Vagina (tissue), 2 donors: Measurements from ENCODE around the gene S100Z.

Experiments
- CTCF ChIP-seq, 3 experiments: fragments of 450-650 bp in 2 of 3; fragments of 200-600 bp in 1 of 3; sonication (generic) in 1 of 3; IDR thresholded peaks; one replicate each; pipeline ENCODE4 v1.5.1; 2017 to 2019; ENCODE audit warnings: antibody characterized with exemption in 3 of 3, mild to moderate bottlenecking in 2 of 3, moderate library complexity in 2 of 3
- POLR2A ChIP-seq, 2 donors: fragments of 450-650 bp; IDR thresholded peaks; one replicate each; pipeline ENCODE4 v1.6.1; 2017; ENCODE audit warnings: antibody characterized with exemption in 2 of 2, mild to moderate bottlenecking in 2 of 2, moderate library complexity in 2 of 2

- no peak for TF ChIP-seq CTCF (IDR thresholded peaks at IDR 0.05)
- TF ChIP-seq POLR2A (IDR thresholded peaks at IDR 0.05): no peak
These were observed 41.6 kb upstream of the S100Z start for GRCh38 chr5:76808141-76808691.
